ENCODE data around the gene FMNL1. TPM values are rescaled to one million over a fixed set of nuclear protein-coding genes. Genes with fewer than 3 reads are reported as not detected.

The FMNL1 gene
- total and polyA plus RNA-seq, 2 donors from 2014 or later = 2.3 to 32.9 TPM

- Histone ChIP-seq H3K9me3 (ENCODE audit: control insufficient read depth in 2 of 3, insufficient read depth in 1 of 3, low read length in 3 of 3) (no peaks in the 10 kb centered on the region), H3K36me3 (ENCODE audit: control insufficient read depth in 2 of 3, insufficient read depth in 3 of 3, low read length in 3 of 3) (no peaks in the 10 kb centered on the region), H3K4me1 (ENCODE audit: control insufficient read depth in 2 of 3, insufficient read depth in 2 of 3, low read depth in 1 of 3, low read length in 3 of 3) (no peaks in the 10 kb centered on the region), H3K9ac (ENCODE audit: low read length in 3 of 3) (no peak overlapping the region), H3K27me3 (ENCODE audit: control insufficient read depth, insufficient read depth, low read length) (no peaks in the 10 kb centered on the region), H3K27ac (ENCODE audit: low read depth in 2 of 2, low read length in 2 of 2) (no peak overlapping the region), H3K4me3 (ENCODE audit: low read length in 3 of 3) (no peak overlapping the region)
- FAIRE-seq = no peak
- DNase-seq = no peak
- intact Hi-C loops (cut with DNase I) = no loop called here
- TF ChIP-seq CTCF (IDR thresholded peaks at IDR 0.05; ENCODE audit: borderline replicate concordance, extremely low read depth, insufficient read depth) = no peak
Measured at GRCh38 chr17:45184144-45184543, 37.5 kb upstream of the FMNL1 start.

GRCh38 chr17:45186801-45187354 lies 34.8 kb upstream of the FMNL1 start:
- DNase-seq (no peak), FAIRE-seq (no peak)
- intact Hi-C loops (cut with DNase I) = no loop called here
- no peak overlapping the region for H3K27ac ChIP-seq (ENCODE audit: low read depth in 2 of 2, low read length in 2 of 2)
- H3K36me3 ChIP-seq (ENCODE audit: control insufficient read depth in 2 of 3, insufficient read depth in 3 of 3, low read length in 3 of 3) = no peaks in the 10 kb centered on the region
- peaks cover 5 to 9% (median 8%) of the 10 kb centered on the region in 3 donors for H3K4me1 ChIP-seq (ENCODE audit: control insufficient read depth in 2 of 3, insufficient read depth in 2 of 3, low read depth in 1 of 3, low read length in 3 of 3)
- H3K27me3 ChIP-seq (ENCODE audit: control insufficient read depth, insufficient read depth, low read length) = no peaks in the 10 kb centered on the region
- no peaks in the 10 kb centered on the region for H3K9me3 ChIP-seq (ENCODE audit: control insufficient read depth in 2 of 3, insufficient read depth in 1 of 3, low read length in 3 of 3)
- no peak overlapping the region for H3K9ac ChIP-seq (ENCODE audit: low read length in 3 of 3)
- TF ChIP-seq CTCF (IDR thresholded peaks at IDR 0.05; ENCODE audit: borderline replicate concordance, extremely low read depth, insufficient read depth) = no peak
- no peak overlapping the region for H3K4me3 ChIP-seq (ENCODE audit: low read length in 3 of 3)

GRCh38 chr17:45189009-45189408 lies 32.7 kb upstream of the FMNL1 start:
- no peak for TF ChIP-seq CTCF (IDR thresholded peaks at IDR 0.05; ENCODE audit: borderline replicate concordance, extremely low read depth, insufficient read depth)
- FAIRE-seq = no peak
- Histone ChIP-seq H3K4me1 (ENCODE audit: control insufficient read depth in 2 of 3, insufficient read depth in 2 of 3, low read depth in 1 of 3, low read length in 3 of 3) (peaks cover 5 to 9% (median 8%) of the 10 kb centered on the region in 3 donors), H3K36me3 (ENCODE audit: control insufficient read depth in 2 of 3, insufficient read depth in 3 of 3, low read length in 3 of 3) (no peaks in the 10 kb centered on the region), H3K9me3 (ENCODE audit: control insufficient read depth in 2 of 3, insufficient read depth in 1 of 3, low read length in 3 of 3) (no peaks in the 10 kb centered on the region), H3K27me3 (ENCODE audit: control insufficient read depth, insufficient read depth, low read length) (no peaks in the 10 kb centered on the region), H3K27ac (ENCODE audit: low read depth in 2 of 2, low read length in 2 of 2) (no peak overlapping the region), H3K9ac (ENCODE audit: low read length in 3 of 3) (no peak overlapping the region), H3K4me3 (ENCODE audit: low read length in 3 of 3) (no peak overlapping the region)
- intact Hi-C loops (cut with DNase I) = no loop called here
- no peak for DNase-seq

All from kidney (tissue), 14 donors.